ENCODE measurements around the gene NT5DC3.

GRCh38 chr12:103728323-103728722, 112.7 kb downstream of the NT5DC3 start:
- no peak for TF ChIP-seq GATA2 (IDR thresholded peaks at IDR 0.05; ENCODE audit: low read depth, low read length)
- no peak for TF ChIP-seq GATA3 (IDR thresholded peaks at IDR 0.05; ENCODE audit: low read depth, low read length)
